Limb (tissue), 2 donors: ENCODE measurements around the gene DSCAML1.

Source experiments
- DNase-seq, 2 donors: peaks; one replicate each; pipeline ENCODE4 v3.0.0-alpha.2; 2016; ENCODE audit errors: extremely low spot score in 2 of 2

The DSCAML1 gene

GRCh38 chr11:117387992-117388755 lies 408.8 kb downstream of the DSCAML1 start:
- no peak for DNase-seq

GRCh38 chr11:117385906-117386305 lies 411.1 kb downstream of the DSCAML1 start:
- DNase-seq = peak in 1 of 2 donors; percentile 9

GRCh38 chr11:117385471-117385870 lies 411.5 kb downstream of the DSCAML1 start:
- no peak for DNase-seq

DNA sequence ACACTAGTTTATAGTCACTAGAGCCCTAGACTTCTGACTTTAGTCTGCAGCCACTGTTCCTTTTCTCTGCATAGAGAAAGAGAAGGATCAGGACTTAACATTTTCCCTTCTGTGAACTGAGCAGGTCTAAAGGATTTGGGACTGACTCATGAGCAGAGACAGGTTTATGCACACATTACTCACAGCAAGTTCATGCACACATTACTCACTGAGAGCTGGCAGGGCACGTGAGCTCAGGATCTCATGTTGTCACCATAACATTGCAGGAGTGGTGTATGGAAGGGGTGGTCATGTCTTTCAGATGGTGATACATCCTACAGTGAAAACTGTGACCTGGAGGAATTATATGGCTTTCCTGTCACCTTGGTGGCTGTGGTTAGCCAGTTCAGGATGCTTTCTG lies 413.0 kb downstream of the DSCAML1 start:
- DNase-seq = no peak

DNA sequence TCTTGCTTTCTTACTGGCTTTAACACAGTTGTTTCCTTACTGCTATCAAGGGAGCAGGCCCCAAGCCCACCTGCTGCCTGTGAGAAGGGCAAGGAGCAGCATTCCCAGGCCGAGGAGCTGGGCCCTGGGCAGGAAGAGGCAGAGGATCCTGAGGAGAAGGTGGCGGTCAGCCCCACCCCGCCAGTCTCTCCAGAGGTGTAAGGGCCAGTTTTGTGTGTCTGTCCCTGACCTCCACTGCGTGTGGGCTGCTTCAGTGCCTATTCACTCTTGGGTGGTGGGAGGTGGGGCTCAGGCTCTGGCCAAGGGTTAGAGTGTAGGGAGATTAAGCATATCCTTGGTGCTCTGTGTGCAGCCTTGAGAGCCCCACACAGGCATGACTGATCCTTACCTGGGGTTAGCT lies 414.3 kb downstream of the DSCAML1 start:
- DNase-seq = no peak

- no peak for DNase-seq
Observed at GRCh38 chr11:117381481-117382387, 415.3 kb downstream of the DSCAML1 start.

- no peak for DNase-seq
Observed at GRCh38 chr11:117380676-117381075, 416.3 kb downstream of the DSCAML1 start.

DNA sequence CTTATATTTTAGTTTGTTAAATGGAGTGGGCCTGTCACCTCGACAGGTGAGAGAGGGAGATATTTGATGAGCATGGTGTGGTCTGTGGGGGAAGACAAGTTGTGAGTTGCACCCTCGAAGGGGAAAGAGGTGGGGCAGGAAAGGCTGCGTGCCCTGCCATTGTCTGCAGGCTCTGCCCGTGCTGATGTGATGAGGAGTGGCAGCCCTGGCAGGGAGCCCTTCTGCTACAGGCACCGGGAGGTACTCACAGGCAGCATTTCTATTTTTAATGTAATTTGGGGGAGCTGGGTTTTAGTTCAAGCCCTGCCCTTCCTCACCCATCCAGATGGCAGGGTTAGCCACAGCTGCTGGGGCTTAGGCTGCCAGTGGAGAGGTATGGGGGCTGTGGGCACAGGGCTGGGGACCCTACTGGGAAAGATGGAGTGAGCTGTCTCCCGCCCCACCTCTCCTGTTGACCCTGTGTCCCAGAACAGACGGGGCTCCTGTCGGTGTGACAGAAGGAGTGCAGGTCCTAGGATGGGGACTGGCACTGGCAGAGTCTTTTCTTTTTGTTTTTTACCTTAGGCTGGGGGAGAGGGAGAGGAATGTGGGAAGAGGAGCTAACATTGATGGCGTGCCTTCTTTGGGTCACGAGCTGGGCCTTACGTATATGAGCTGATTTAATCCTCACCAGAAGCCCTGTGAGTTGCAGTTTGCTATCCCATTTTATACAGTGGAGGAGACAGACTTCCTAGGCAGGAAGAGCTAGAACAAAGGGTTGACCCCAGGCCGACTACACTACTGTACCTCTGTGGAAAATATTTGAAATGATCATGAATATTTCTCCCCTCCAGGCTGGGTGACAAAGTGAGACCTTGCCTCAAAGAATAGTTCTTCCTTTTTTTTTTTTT lies 417.8 kb downstream of the DSCAML1 start:
- DNase-seq = no peak
